Forelimb muscle (tissue), 1 donor: ENCODE measurements around the gene GNGT2. TPM values are rescaled to one million over a fixed set of nuclear protein-coding genes. Genes with fewer than 3 reads are reported as not detected.

ENCODE experiments used
- DNase-seq: peaks from one replicate; pipeline ENCODE4 v3.0.0-alpha.2; 2013; ENCODE audit warnings: low read depth
- polyA plus RNA-seq: library from polyadenylated mRNA; unstranded; fragments of 120-200 nt; gene quantifications from one replicate; pipeline ENCODE4 v1.2.1, GENCODE V29; 2013; ENCODE audit not compliant: insufficient read length

The GNGT2 gene
- polyA plus RNA-seq, 1 donor: 1.2 TPM

DNA sequence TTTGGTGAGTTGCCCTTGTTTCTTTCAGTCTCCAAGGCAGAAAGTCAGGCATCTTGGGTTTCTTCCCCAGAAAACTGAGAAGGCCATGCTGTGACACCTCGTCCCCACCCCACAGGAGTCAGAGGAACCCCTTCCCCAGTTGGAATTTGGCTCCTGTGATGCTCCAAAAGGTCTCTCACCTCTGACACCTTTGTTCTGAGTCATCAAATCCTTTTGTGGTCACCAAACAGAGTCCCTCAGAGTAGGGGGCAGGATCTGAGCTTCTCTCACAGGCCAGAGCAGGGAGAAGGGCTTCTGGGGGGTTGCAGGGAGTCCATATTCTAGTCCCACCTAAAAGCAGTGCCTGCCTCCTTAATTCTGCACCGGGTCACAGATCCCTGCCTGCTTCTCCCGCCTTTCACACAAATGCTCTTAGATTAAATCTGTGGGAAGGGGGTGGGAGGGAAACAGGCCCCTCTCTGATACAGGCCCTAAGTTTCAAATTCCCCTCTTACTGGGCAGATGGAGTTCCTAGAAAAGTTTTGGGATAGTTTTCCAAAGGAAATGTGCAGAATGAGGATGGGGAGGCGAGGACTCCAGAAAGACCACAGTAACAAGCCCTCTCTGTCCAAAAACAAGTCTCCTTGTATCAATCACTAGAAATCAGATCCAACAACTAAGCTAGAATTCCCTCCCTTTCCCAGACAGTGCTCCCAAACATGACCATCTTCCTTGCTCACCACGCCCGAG lies 18.9 kb upstream of the GNGT2 start:
- DNase-seq: no peak

DNA sequence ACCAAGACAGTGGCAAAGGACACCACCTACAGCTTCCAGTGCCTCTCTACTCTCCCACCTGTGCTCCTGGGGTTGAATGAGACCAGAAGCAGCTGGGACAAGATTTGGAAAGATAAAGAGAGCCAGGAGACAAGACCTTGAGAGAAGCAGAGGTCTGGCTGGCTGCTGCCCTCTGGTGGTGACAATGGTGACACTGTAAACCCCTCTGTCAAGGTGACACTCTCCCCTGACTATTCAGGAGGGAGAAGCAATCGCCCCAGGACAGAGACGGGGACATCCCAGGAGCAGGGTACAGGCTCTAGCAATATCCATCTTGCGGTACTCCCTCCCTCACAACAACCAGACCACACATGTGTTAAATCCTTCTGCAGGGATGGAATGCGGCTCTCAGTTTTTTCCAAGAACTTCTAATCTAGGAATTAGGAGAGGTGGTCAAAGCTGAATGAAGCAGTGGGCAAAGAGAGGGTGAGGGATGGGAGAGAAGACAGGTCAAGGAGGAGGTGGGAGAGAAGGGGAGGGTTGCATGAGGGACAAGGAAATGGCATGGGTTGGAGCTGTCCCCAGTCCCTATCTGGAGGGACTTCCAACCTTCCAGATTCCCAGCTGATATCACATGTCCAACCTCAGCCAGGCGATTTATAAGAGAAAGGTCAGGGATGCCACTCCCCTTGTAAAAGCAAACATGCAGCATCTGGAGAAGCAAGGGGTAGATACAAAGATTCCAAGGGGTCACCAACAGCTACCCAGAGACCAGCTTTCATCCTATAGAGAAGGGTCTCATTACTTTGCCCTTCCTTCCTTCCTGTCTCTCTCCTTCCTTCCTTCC lies 17.3 kb upstream of the GNGT2 start:
- DNase-seq: no peak

DNA sequence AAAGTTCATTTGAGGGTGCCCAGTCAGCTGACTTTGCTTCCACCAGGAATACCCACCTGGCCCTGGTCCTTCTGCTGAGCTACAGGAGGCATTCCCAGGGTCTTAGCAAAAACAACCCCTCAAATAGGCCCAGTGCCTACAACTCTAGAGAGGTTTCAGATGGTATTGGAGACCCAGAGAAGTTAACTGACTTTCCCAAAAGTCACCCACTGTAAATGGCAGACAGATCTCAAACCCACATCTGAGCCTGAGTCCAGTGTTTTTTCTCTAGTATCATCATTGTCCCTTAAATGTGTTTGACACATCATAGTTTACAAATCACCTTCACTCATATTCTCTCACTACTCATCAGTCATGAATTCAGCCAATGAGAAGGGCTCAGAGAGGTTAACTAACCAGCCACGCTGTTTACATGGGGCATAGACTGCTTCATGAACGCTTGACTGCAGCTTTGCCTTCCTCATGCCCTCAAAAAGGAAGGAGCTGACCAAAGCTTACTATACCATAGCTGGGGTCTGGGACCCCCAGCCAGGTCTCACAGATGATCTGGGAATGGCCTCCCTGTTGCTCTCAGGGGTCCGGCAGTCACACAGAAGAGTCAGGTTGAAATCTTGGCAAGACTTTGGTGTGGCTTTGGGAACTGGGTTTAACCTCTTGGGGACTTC lies 16.5 kb upstream of the GNGT2 start:
- DNase-seq: no peak

DNA sequence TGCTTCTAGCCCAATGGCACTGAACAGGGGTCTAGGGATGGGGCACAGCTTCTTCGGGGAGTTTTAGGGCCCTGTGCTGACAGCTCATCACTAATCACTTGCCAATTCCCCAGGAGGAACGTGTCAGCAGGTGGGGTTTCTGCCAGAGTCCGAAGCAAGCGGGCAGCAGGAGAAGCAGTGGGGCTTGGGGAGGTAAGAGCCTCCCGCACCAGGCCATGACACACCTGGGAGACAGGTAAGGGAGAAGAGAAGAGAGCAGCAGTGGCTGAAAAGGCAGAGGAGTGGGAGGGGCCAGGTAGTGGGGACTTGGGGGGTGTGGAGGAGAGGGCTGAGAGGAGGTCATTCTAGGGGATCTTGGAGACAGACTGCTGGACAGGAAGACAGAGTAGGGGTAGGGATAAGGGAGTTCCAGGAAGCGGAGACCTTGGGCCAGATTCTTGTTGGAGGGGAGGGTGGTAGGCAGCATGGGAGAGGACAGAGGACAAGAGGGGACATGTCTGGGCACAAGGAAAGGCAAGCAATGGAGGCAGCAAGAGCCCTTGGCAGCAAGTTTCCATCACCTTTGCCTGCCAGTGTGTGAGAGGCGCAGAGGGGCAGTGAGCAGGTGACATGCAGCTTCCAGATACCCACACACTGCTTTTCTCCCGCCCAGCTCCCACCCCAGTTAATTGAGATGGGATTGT lies 15.3 kb upstream of the GNGT2 start:
- DNase-seq: no peak

DNA sequence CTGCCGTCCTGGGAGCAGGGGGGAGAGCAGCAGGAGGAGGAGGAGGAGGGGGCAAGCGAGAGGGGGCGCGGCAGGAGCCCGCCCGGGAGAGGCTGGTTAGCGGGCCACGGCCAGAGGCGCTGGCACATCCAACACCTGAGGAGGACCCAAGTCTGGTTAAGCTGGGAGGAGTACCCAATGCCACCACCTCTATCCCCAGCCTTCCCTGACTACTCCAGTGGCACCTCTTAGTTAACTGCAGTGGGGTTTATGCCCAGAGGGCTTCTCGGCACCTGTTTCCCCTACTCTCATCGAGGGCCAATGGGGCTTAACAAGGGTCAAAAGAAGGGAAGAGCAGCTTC lies 14.6 kb upstream of the GNGT2 start:
- DNase-seq: no peak

DNA sequence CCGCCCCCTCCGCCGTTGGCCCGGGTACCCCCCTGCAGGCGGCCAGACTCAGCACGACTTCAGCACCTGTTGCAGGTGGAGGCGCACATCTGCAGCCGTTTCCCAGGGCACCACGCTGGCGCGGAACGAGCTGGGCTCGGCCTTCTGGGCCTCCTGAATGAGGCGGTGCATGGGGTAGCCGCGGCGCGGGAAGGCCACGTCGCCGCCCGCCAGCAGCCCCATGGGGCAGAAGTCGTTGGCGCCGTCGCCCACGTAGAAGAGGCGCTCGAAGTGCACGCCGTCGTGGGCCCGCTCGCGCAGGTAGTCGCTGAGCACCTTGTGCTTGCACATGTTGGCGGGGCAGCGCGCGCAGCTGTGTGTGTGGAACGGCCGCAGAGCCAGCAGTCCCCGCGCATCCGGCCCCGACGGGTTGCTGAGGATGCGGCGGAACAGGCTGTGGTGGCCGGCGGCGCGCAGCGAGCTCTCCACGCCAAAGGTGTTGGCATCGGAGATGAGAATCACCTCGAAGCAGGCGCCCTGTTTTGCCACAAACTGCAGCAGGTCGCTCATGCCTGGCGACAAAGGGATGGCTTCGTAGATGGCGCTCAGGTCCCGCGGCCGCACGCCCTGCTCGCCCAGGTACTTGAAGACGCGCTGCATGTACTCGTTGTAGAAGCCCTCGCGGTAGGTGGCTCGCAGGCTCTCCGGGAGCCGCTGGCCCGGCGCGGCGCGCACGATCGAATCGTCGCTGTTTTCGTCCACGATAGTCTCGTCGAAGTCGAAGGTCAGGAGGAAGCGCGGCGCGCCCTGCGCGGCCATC lies 14.0 kb upstream of the GNGT2 start:
- no peak for DNase-seq

DNA sequence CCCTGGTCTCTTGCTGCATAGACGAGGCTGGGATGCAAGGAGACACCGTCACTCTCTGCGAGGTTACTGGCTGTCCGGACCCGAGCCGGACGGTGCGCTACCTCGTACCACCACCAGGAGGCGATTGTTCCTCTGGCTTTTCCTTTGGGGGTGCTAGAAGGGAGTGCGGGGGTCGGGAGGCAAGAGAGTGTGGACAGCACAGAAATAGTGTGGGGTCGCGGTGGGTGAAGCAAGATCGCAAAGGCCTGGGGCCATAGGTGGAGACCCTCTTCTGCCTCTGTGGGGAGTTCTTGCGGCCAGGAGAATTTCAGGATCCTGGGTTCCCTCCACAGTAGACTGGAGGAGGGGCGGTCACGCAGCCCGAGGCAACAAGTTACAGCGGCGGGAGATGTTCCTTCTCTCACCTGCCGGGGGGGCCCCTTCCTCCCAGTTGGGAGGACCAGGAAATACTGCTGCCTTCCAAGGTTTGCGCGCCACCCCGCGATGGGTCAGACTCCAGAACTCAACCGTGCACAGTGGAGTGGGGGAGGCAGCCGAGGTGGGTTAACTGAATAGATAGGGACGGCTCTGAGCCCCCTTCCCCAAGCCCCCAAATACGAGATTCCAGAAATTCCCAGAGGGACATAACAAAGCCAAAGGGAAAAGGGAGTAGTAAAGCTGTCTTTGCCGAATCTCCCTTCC lies 13.3 kb upstream of the GNGT2 start:
- no peak for DNase-seq

DNA sequence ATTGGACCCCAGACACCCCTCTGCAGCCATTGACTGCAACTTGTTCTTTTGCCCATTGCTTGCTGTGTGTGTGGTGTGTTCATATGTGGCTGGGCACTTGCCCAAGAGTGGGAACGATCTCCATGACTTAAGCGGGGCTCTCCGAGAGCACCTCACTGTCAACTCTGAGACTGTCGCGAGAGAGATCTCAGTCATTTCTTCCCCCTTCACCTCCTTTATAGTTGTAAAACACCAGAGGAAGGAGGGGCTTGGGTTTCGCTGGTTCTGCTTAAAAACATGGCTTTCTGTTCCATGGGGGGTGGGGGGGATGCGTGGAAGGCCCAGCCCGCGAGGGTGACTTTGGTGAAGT lies 12.8 kb upstream of the GNGT2 start:
- DNase-seq: no peak

DNA sequence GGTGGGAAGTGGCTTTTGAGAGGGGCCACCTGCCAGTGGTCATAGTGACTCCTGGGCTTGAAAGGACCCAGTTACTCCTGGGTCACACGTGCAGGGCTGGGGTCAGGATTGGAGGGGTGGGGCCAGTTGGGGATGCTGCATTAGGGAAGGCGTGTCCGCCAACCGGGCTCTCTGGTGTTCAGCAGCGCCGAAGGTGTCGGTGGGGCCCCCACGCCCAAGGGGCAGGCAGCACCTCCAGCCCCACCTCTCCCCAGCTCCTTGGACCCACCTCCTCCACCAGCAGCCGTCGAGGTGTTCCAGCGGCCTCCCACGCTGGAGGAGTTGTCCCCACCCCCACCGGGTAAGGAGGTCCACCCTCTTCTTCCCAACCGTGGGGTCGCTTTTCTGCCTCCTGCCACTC lies 9.6 kb upstream of the GNGT2 start:
- no peak for DNase-seq

DNA sequence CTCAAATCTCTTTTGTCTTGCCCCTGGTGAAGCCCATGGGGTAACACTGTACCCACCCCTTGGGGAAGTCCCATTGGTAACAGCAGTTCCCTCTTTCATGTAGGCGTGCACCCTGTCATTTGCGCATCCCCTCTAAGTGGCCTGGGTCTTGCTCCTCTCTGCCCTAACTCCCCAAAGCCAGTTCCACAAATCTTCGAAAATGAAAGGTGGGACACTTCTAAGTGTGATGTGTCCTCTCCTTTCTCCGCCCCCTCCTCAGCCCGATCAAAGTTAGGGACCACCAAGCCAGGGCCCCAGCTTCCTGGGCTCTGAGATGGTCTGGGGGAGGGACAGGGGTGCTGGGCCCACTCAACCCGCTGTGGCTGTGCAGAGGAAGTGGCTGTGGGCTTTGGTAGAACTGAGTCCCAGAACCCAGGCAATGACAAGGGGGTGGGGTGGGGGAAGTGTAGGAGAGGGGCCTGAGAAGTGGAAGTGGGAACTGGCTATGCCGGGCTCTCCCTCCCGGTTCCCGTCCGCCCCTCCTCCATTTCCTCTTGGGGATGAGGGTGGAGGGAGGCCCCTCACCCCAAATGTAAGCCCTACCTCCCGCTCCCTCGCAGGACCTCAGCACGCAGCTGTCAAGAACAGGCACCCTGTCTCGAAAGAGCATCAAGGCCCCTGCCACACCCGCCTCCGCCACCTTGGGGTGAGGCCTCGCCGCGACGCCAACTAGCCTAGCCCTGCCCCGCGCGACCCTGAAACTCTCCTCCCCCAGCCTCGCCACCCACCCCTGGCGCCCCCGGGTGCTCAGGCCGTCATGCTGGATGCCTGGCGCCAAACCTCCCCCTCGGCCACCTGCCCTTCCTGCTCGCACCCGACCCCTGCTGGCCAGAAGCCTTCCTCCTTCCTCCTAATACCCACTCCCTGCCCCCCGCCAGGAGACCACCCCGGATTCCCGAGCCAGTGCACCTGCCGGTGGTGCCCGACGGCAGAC lies 8.9 kb upstream of the GNGT2 start:
- no peak for DNase-seq

DNA sequence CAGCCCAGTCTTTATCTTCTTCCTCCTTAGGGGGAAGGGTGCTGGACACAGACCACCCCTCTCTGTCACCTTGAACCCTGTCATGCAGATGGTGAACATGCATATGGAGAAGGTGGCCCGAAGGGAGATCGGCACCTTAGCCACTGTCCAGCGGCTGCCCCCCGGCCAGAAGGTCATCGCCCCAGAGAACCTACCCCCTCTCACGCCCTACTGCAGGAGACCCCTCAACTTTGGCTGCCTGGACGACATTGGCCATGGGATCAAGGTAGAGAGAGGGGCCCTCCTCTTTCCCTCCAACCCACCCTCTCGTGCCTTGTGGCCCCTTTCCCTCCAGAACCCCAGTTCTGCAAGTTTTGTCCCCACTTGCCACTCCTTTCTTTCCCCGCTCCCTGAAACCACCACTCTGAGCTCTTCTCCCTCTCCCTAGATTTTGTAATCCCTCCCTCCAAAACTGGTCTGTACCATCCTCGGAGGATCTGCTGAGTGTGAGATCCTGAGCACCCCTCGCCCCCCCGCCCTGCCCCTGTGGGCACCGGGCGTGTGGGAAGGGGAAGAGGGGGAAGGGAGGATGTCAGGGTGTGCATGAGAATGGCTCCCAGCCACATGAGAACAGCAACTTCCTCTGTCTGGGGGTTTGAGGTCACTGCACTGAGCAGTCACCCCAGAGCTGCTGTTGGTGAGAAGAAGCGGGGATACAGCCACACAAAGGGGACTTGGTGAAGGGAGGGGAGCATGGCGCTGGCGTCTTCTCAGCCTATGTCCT lies 7.5 kb upstream of the GNGT2 start:
- DNase-seq: no peak

DNA sequence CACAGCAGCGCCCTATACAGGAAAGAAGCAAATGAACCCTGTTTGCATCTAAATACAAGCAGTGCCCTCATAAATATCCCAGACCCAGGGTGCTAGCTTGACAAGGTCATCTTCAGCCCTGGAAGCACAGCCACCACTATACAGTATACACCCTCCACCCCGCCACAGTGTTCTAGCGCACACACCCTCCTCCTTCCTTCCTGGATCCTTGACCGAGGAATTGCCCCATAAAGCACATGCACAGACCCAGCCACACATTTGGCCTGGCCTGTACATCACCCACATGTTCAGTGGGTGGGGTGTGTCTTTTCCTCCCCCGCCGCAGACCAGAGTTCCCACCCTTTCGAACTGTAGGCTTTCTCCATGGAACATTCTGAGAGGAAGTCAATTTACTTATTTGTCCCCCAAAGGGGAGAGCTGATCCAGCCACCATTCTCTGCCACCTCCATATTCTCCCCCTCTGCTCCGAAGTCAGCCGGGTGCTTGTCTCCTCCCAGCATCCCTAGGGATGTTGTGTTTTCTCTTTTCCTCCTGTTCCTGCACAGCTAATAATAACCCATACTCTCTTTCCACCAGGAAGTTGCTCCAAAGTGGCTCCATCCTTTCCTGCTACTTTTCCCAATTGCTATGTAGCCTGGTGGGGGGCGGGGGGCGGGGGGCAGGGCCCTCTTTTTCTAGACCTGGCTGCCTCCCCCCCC lies 6.7 kb upstream of the GNGT2 start:
- DNase-seq: no peak

DNA sequence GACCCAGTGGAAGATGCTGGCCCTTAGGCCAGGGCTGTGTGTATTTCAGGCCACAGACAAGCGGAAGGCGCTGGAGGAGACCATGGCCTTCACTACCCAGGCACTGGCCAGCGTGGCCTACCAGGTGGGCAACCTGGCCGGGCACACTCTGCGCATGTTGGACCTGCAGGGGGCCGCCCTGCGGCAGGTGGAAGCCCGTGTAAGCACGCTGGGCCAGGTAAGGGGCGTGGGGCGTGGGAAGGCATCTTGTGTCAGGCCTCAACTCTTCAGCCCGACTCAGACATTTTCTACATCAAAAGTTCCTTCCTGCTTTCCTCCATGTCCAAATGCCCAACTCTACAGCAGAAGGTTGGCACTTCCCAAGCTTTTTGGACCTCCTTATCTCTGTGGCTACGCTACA lies 6.1 kb upstream of the GNGT2 start:
- DNase-seq: no peak

DNA sequence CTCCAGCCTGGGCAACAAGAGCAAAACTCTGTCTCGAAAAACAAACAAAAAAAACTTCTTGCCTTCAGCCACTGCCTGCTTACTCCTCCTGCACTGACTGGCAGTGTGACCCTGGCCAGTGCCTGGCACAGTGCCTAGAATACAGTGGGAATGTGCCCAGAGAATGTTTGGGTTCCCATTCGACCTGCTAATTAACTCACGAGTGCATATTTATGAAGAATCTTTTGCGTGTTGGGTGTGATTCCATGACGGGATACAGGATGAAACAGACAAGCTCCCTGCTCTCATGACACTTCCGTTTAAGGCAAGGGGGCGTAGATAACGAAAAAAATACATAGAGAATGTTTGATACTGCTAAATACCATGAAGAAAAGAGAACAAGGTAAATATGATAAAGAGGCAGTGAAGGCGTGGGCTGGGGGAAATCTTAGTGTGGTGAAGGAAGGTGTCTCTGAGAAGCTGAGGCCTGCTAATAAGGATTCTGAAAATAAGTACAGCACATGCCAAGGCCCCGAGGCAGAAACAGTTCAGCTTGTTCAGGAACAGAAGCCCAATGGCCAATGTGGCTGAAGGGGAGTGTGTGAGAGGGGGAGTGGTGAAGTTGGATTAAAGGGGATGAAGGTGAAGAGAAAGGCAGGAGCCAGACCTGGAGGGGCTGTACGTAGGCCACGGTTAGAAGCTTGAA lies 4.4 kb upstream of the GNGT2 start:
- no peak for DNase-seq

DNA sequence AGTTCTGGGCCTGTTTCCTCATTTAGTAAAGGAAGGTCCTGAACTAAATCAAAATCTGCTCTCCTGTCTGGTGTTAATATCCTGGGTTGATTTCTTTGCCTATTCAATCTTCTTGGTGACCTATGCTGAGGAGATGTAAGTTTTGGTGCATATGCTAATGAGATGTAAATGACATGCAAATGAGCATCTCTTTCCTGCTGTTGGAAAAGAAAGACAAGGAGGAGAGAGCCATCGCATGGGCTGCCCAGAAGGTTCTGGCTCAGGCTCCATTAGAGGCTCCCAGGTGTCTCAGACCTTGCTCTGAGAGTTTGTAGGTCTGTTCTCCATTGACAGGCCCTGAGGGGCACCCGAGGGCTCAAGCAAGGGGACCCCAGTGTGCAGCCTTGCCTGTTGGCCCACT lies 3.5 kb upstream of the GNGT2 start:
- DNase-seq: no peak

DNA sequence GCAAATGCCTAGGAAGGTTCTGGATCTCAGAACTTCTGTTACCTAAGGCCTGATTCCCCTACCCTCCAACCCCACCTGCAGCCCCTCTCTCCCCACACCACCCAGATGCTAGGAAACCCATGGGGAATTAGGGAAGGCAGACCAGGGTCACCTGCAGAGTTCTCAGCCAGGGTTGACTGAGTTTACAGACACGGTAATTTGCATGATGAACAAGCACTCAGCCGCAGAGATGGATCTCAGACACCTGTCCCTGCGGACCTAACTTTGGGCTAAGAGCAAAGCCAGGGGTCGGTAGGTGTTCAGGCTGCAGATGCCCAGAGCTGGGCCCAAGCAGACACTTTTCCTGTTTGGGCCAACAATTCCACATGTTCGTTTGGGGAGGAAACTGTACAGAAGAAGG lies 3.0 kb upstream of the GNGT2 start:
- no peak for DNase-seq

DNA sequence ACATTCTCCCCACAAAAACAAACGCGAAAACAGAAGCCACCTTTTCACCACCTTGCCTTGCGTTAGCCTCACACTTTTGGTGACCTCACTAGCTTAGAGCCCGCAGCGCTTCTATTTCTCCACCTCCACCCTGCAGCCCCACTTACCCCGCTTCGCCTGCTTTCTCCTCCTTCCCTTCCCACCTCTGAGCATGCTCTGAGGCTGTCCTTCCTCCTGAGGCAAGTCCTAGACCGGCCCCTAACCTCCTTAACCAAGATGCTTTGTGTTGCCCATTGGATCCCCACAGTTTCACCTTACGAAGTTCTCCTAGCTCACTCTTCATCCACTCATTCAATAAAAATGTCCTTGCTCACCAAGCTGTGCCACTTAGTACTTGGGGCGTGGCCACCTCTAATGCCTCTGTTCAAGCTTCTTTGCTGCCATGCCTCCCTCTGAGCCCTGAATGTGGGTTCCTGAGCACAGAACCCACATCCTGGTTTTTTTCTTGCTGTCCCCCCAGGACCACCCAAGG lies 1.3 kb downstream of the GNGT2 start:
- no peak for DNase-seq

DNA sequence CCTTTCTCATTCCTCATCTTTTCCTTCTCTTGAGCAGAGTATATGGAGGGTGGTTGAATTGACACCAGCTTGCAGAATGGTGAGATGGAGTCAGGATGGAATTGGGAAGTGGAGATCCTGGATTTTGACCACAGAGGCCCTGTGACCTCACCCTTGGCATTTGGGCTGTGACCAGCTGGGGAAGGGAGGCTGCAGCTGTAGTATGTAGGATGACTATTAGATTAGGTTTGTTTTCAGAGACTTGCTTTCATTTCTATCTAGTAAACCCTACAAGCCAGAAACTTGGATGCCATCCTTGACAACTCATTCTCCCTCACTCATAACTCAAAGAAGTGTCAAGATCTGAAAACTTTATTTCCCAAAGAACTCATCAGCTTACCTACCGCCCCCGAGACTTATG lies 5.9 kb downstream of the GNGT2 start:
- DNase-seq: no peak
